Fibroblast of lung (primary cell): Measurements from ENCODE around the gene CSNK2A2. TPM values are rescaled to one million over a fixed set of nuclear protein-coding genes. Genes with fewer than 3 reads are reported as not detected.

Source experiments
- DNase-seq, 2 donors: peaks; one replicate each; pipeline versions ENCODE4 v3.0.0 to v3.0.0-alpha.2; 2010; ENCODE audit warnings: low read depth in 2 of 2
- H2AFZ ChIP-seq: 2 replicates; pipeline ENCODE4 v1.5.1; 2012; ENCODE audit warnings: low read length, control low read depth, inconsistent platforms
- H3K27ac ChIP-seq: 2 replicates; pipeline ENCODE4 v1.5.1; 2011; ENCODE audit warnings: low read length, control low read depth; ENCODE audit not compliant: insufficient read depth
- H3K27me3 ChIP-seq: 2 replicates; pipeline ENCODE4 v1.5.1; 2011; ENCODE audit warnings: mild to moderate bottlenecking, low read length; ENCODE audit not compliant: control insufficient read depth, insufficient read depth
- H3K36me3 ChIP-seq: 2 replicates; pipeline ENCODE4 v1.5.1; 2011; ENCODE audit warnings: low read length; ENCODE audit not compliant: control insufficient read depth, insufficient read depth
- H3K4me1 ChIP-seq: 2 replicates; pipeline ENCODE4 v1.5.1; 2011; ENCODE audit warnings: low read length; ENCODE audit not compliant: control insufficient read depth, insufficient read depth; ENCODE audit errors: extremely low read depth
- H3K4me2 ChIP-seq: 2 replicates; pipeline ENCODE4 v1.5.1; 2011; ENCODE audit warnings: low read length, control low read depth; ENCODE audit not compliant: insufficient read depth; ENCODE audit errors: extremely low read depth
- H3K4me3 ChIP-seq, 4 experiments: fragments of 200-600 bp in 1 of 4; sonication (generic) in 1 of 4; replicated peaks in 1 of 4; 2 replicates each; pipeline ENCODE4 v1.5.1; 2011 to 2016; ENCODE audit warnings: low read length in 4 of 4, low read depth in 3 of 4, mild to moderate bottlenecking in 3 of 4, control low read depth in 2 of 4, inconsistent platforms in 1 of 4, mixed read lengths in 1 of 4; ENCODE audit not compliant: insufficient read depth in 1 of 4; ENCODE audit errors: control extremely low read depth in 1 of 4
- H3K79me2 ChIP-seq: 2 replicates; pipeline ENCODE4 v1.5.1; 2012; ENCODE audit warnings: mild to moderate bottlenecking, low read length, inconsistent platforms; ENCODE audit not compliant: control insufficient read depth, insufficient read depth
- H3K9ac ChIP-seq: 2 replicates; pipeline ENCODE4 v1.5.1; 2011; ENCODE audit warnings: mild to moderate bottlenecking, low read length, control low read depth; ENCODE audit not compliant: insufficient read depth
- H3K9me3 ChIP-seq: 2 replicates; pipeline ENCODE4 v1.5.1; 2012; ENCODE audit warnings: low read depth, low read length; ENCODE audit not compliant: control insufficient read depth, insufficient read depth
- H4K20me1 ChIP-seq: 2 replicates; pipeline ENCODE4 v1.5.1; 2011; ENCODE audit warnings: low read length; ENCODE audit not compliant: control insufficient read depth, insufficient read depth; ENCODE audit errors: extremely low read depth
- EZH2 ChIP-seq: IDR thresholded peaks from 2 replicates; pipeline ENCODE4 v1.5.1; 2012; ENCODE audit warnings: low read length, control low read depth, mild to moderate bottlenecking; ENCODE audit errors: missing control alignments
- polyA plus RNA-seq, 2 donors: library from polyadenylated mRNA; depleted of rRNA in 1 of 2; stranded (reverse) in 1 of 2; unstranded in 1 of 2; fragments of >200 nt; gene quantifications; 2 replicates each; pipeline ENCODE4 v1.2.1, GENCODE V29; 2011 to 2012; ENCODE audit warnings: missing spikeins in 1 of 2
- total RNA-seq: library from RNA; depleted of rRNA; stranded (reverse); fragments of >200 nt; gene quantifications from 2 replicates; pipeline ENCODE4 v1.2.1, GENCODE V29; 2014
- TF ChIP-seq, protein P1 (sequence below), 2 donors: IDR thresholded peaks in 1 of 2; conservative IDR thresholded peaks in 1 of 2; 1 replicate in 1 of 2; 2 replicates in 1 of 2; pipeline ENCODE4 v1.5.1; 2011 to 2012; ENCODE audit warnings: low read length in 2 of 2, control low read depth in 1 of 2, inconsistent platforms in 1 of 2, low read depth in 1 of 2, mild to moderate bottlenecking in 1 of 2

The CSNK2A2 gene
- total and polyA plus RNA-seq, 2 donors (not counting 1 experiment from before 2014, with no cell fraction given) = 33.4 to 54.3 TPM

DNA sequence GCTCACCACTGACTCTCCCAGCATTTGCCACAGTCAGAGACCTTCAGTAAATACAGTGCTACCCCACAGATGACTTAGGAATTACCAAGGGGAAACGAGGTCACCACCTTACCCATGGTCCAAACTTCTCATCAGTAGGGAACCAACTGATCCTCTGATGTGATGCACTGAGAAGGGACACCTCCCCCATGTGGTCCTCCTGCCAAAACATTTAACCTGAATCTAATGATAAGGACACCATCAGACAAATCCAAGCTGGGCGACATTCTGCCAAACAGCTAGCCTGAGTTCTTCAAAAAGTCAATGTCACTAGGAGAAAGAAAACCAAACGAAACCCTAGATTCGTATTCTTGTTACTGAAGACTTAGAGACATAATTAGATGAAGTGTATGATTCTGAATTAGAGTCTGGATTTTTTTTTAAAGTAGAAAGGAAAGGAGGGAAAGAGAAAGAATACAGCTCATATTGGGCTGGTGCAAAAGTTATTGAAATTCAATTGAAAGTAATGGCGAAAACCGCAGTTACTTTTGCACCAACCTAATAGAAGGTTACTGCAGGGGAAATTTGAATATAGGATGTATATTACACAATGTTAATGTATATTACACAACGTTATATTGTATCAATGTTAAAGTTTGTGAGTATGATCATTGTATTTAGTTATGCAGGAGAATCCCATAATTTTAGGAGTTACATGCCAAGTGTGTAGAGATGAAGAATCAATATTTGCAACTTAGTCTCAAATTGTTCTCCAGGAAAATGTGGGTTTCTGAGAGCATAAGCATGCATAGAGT, 2.3 kb upstream of the CSNK2A2 start:
- H4K20me1 ChIP-seq = no peaks in the 10 kb centered on the region
- TF ChIP-seq EZH2 = no peak
- TF ChIP-seq, protein P1, sequence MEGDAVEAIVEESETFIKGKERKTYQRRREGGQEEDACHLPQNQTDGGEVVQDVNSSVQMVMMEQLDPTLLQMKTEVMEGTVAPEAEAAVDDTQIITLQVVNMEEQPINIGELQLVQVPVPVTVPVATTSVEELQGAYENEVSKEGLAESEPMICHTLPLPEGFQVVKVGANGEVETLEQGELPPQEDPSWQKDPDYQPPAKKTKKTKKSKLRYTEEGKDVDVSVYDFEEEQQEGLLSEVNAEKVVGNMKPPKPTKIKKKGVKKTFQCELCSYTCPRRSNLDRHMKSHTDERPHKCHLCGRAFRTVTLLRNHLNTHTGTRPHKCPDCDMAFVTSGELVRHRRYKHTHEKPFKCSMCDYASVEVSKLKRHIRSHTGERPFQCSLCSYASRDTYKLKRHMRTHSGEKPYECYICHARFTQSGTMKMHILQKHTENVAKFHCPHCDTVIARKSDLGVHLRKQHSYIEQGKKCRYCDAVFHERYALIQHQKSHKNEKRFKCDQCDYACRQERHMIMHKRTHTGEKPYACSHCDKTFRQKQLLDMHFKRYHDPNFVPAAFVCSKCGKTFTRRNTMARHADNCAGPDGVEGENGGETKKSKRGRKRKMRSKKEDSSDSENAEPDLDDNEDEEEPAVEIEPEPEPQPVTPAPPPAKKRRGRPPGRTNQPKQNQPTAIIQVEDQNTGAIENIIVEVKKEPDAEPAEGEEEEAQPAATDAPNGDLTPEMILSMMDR (conservative IDR thresholded peaks at IDR 0.05 in 1 of 2, IDR thresholded peaks at IDR 0.05 in 1 of 2; ENCODE audit: low read depth in 1 of 2, low read length in 2 of 2) = no peak
- no peak overlapping the region for H3K4me2 ChIP-seq
- peaks cover 18% of the 10 kb centered on the region for H3K79me2 ChIP-seq
- no peak for DNase-seq
- H3K9me3 ChIP-seq = no peaks in the 10 kb centered on the region
- peaks cover 2% of the 10 kb centered on the region for H3K4me1 ChIP-seq
- no peak overlapping the region for H2AFZ ChIP-seq
- peaks cover 6% of the 10 kb centered on the region for H3K27me3 ChIP-seq
- no peak overlapping the region for H3K4me3 ChIP-seq
- H3K27ac ChIP-seq = no peak overlapping the region
- no peak overlapping the region for H3K9ac ChIP-seq
- H3K36me3 ChIP-seq = no peaks in the 10 kb centered on the region

DNA sequence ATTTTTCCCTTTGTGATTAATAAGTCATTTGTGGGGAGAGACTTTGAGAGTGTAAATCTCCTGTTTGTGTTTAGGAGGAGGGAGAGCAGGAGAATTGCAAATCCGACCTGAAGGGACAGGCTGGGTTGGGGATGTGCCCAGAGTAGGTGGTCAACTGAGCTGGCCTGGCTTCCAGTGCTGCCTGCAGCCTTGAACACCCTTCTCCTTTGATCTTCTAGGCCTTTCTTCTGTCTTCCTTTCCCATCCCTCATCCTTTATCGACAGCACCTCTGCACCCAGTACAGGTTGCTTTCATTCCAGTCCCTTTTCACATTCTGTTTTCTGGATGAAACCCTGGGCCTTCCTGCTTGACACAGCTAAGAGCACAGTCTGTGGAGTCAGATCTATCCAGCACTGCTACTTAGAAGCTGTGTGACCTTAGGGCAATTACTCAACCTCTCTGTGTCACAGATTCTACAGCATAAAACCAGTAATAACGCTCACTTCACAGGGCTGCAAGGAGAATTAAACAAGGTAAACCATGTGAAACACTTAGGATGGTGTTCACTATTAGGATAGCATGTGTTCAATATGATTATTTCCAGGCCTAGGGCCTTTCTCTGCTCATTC, 1.0 kb upstream of the CSNK2A2 start:
- H3K27me3 ChIP-seq = peaks cover 6% of the 10 kb centered on the region
- H4K20me1 ChIP-seq = no peaks in the 10 kb centered on the region
- H3K79me2 ChIP-seq = peaks cover 24% of the 10 kb centered on the region
- H3K4me3 ChIP-seq = no peak overlapping the region
- no peak overlapping the region for H3K9ac ChIP-seq
- H3K36me3 ChIP-seq = no peaks in the 10 kb centered on the region
- no peak overlapping the region for H3K4me2 ChIP-seq
- no peak overlapping the region for H3K27ac ChIP-seq
- no peak for DNase-seq
- H3K9me3 ChIP-seq = no peaks in the 10 kb centered on the region
- no peak overlapping the region for H2AFZ ChIP-seq
- TF ChIP-seq EZH2 = no peak
- TF ChIP-seq, protein P1 (conservative IDR thresholded peaks at IDR 0.05 in 1 of 2, IDR thresholded peaks at IDR 0.05 in 1 of 2; ENCODE audit: low read depth in 1 of 2, low read length in 2 of 2) = no peak
- H3K4me1 ChIP-seq = peaks cover 2% of the 10 kb centered on the region

DNA sequence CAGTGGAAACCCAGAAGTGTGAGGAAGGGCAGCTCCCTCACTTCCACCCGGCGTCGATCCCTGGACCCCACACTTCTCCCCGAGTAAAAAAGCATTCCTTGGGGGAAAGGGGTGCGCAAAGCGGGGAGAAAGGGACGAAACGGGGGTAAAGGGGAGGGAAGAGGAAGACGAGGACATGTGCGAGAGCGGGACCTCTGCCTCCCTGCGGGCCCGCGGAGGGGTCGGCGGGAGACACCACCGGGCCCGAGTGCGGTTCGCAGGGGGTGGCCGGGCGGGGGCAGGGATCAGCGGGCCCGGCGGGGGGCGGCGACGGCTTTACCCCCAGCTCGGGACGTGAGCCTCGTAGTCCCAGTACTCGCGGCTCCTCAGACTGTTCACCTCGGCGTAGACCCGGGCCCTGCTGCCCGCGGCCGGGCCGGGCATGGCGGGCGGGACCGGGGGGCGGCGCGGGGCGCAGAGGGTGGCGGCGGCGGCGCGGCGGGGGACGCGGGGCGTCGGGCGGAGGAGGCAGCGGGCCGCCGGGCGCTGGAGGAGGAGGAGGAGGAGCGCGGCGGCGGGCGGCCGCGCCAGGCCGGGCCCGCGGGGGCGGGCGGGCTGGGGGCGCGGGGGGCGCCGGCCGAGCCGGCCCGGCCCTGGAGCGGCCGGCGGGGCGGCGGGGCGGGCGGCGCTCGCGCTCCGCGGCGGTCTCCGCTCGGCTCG, 443 bp downstream of the CSNK2A2 start:
- Histone ChIP-seq H3K4me2 (peak overlapping the region; percentile 98), H3K9ac (peak overlapping the region; percentile 71), H2AFZ (peak overlapping the region; percentile 7), H3K79me2 (peaks cover 25% of the 10 kb centered on the region), H3K4me1 (peaks cover 2% of the 10 kb centered on the region), H3K27me3 (peaks cover 3% of the 10 kb centered on the region), H3K9me3 (no peaks in the 10 kb centered on the region), H3K4me3 (peak overlapping the region; percentile 74 to 93 (median 88)), H3K36me3 (no peaks in the 10 kb centered on the region), H3K27ac (peak overlapping the region; percentile 59), H4K20me1 (no peaks in the 10 kb centered on the region)
- DNase-seq = no peak
- no peak for TF ChIP-seq EZH2
